GM19324 (cell line): ENCODE results near the gene TMEM31.
A peak's percentile ranks its signal among the peaks of the same experiment; 100 is the strongest.

Experiments used
- ATAC-seq: cut with Tn5 transposase; IDR thresholded peaks from one replicate; pipeline ENCODE4 v1.9.1; 2021; ENCODE audit warnings: mild to moderate bottlenecking, moderate library complexity; ENCODE audit not compliant: unreplicated experiment, low FRiP score

The TMEM31 gene, protein sequence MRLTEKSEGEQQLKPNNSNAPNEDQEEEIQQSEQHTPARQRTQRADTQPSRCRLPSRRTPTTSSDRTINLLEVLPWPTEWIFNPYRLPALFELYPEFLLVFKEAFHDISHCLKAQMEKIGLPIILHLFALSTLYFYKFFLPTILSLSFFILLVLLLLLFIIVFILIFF

DNA sequence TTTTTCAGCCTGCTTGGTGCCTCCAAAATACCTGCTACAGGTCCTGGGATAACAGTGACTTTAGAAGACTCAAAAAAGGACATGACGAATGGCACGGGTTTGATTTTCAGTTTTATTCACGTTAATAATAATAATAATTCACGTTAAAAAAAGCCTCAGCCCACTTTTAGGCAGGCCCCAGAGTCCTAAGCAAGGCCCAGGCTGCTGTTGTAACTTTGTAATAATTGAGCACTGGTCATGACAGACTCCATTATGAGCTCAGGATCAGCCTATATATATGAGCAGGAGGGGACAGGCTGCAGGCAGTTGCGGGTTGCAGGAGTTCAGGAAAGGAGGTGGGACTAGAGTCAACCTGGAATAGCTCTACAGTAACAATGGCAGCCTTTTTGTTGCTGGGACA, at the start of gene TMEM31:
TMEM31 (plus strand) TSS at position 301 of the 400 bp plus-strand sequence. CDS start 1,350 bp downstream, outside the sequence.
- ATAC-seq = no peak

DNA sequence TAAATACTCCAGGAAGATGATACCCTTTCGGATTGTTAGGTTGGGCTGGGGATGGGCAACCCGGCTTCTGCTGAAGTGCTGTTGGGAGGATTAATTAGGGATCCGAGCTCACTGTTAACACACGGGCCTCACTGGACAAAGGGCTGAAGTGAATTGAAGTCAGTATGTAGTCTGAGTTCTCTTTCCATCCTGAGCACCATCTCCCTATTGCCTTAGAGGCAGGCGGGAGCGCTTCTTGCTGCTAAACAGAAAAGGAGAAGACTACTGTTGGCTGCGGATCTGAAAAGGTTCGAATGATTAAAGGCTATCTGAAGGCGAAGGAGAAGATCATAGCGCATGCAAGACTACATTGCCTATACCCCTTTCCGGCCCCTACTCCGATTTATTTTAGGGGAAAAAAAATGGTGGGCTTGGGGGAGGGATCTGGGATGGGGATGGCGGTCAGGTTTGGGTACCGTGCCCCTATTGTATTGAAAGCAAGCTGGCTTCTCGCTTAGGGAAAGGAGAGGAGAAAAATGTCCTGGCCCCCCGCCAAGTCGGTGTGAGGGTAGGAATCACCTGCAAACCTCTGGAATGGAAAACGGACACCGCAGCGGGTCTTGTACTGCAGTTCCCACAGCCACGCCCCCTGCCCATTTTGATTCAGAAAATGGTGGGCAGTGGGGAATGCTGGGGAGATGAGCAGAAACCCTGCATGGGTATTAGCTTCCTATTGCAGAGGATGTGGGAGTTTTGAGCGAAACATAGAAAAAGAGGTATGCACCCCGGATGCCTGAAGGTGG, 46.5 kb upstream of the TMEM31 start:
- ATAC-seq = no peak

DNA sequence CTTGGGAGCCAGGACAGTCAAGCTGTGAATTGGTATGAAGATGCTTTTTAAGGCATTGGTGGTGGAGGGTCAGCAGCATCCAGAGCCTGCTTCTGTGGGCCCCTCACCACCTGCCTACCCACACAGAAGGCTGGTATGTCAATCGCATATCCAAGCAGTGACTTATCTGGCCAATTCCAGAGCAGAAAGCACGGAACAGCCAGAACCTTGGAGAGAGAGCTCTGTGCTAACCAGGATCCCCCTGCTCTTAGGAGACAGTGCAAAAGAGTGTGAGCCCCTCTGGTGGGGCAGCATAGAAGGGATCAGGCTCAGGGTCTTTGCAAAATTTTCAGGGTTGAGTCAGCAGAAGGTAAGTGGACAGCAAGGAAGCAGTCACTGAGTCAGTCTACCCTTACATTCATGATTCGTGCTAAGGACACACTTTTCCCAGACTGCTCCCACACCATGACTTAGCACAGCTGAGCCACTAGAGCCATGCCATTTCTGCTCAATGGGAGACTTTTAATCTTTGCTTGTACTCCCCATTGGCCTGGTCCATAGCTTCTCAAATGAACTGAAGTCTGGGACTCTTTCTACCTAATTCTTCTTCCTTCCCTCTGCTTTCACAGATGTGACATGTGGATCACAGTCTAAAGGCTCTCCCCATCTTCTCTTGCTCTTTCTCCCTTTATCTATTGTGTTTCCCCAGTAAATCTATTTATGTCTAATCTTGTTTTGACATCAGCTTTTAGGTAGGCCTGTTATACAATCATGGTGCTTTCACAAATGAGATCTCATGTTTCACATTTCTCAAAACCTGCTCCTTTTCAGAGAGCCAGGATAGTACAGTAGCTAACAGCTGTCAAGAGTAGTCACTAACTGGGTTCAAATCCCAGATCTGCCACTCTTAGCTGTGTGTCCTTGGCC, 44.3 kb upstream of the TMEM31 start:
- ATAC-seq = no peak

DNA sequence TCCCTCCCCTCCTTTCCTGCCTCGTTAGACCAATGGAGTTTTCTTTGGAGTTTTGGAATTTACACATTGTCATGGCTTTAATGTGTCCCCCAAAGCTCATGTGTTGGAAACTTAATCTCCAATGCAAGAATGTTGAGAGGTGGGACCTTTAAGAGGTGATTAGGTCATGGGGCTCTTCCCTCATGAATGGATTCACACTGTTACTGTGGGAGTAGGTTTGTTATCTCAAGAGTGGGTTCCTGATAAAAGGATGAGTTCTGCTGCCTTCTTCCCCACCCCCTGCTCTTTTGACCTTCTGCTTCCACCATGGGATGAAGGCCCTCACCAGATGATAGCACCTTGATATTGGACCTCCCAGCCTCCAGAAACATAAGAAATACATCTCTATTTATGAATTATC, 41.0 kb upstream of the TMEM31 start:
- ATAC-seq = no peak

DNA sequence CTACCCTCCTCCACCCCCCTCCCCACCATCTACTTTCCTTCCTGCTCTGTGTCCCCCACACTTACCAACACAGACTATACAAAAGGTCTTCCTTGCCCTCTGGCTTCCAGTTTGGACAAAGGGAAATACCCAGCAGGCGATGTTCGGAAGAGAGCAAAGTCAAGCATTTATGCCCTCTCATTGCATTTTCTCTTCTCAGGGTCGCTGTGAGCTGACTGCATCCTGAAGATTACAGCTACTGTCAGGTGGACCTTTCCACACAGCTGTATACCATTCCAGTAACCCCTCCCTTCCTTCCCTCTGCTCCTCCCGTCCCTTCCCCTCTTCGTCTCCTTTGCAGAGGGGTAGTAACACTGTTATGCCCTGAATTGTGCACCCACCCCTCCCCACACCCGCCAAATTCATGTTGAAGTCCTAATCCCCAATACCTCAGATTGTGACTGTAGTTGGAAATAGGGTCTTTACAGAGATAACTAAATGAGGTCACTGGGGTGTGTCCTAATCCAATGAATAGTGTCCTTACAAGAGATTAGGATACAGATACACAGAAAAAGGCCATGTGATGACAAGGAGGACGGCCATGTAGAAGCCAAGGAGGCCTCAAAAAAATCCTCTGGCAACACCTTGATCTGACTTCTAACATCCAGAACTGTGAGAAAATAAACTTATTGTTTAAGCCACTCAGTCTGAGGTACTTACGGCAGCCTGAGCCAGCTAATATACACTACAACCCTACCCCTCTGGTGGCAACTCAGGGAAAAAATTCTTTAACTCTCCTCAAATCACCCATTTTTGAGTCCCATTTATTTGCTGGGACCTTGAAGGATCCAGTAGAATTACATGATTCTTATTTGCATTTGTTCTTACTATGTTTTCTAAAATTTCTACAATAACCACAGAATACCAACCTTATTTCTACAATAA, 35.9 kb upstream of the TMEM31 start:
- ATAC-seq = no peak

DNA sequence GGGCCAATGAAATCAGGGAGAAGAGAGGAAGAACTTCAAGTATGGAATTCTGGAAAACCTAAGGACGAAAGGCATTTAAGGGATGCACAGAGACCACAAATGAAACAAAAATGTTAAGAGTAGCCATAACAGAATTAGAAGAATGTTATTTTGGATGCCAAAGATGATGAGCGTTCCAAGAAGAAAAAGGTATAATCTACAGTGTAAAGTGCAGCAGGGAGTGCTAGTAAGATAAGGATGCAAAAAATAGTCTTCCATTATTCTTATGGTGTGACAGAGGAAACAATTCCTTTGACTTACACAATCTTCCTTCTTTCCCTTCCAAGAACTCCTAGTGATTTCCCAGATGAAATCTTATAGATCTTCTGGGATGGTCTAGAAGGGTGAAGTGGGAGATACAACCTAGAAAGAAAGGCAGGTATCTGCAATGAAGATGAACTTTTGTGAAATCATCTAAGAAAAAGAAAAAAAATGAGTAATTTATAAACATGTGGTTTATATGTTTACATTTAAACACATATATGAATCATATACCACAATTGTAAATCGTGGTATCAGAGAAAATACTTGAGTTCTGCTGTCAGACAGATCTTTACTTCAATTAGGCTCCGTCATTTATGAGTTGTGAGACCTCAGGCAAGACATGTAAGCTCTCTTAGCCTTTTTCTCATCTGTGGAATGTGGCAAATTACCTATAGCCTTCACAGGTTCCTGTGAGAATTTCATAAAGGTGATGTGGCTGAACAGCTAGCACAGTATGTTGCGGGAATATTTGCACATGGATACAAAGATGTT, 32.3 kb upstream of the TMEM31 start:
- no peak for ATAC-seq

DNA sequence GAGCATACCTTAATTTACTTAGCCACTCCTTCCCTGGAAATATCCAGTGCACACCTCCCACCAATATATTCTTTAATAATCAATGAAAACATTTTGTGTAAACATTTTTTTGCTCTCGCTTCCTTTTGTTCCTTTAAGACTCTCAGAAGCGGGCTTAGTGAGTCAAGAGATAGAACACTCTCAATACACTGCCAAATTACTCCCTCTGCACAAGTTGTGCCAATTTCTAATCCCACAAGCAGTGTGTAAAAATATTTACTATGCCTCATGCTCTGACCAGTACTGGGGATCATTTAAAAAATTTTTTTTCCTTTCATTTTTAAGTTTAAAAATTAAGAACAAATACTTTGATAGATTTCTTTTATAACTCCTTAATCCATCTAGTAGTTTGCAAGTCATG, 29.3 kb upstream of the TMEM31 start:
- no peak for ATAC-seq

DNA sequence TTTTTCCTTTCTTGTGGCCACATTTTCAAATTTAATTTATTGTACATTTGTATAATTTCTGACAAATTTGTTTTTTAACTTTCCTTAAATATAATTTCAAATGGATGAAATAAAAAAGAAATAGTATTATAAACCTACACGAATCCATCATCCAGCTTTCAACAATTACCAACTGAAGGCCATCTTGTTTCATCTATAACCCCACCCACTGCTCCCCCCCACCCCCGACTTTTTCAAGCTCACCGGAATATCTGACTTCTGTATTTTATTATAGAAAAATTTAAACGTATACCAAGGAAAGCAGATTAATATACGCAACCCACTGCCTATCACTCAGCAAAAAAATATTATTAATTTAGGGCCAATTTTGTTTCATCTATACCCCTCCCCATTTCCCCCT, 25.3 kb upstream of the TMEM31 start:
- no peak for ATAC-seq

DNA sequence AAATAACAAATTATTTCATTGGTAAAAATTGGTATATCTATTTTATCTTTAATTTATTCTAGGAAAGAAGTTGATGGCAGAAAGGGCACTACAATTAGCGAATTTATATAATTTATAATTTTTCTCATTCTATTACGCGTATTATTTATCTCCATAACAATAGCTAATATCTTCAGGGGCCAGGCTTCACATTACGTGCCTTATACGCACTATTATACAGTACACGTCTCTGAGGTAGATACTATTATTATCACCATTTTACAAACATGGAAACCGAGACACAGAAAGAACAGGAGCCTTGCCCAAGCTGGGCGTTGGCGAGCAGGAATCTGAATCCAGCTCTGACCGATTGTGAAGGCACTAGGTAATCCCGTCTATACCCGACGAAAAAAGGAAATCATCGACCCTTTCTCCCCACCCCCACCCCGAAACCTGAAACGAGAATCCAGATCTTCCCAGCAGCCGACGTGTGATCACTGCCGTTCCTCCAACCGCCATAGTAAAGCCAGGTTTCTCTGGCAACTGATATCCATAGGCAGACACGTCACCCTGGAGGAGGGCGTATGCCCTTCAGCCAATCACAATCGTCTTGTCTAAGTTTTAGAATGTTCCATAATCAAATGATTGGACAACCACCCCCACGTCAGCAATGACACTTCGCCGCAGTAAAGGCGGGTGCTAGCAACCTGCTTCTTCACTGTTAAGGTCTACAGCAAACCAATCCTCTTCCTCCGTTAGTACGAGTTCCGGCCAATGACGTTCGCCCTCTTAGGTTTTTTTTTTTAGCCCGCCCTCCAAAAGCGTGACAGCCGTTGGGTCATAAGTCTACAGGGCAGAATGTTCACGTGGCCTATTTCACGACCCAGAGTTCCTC, 24.3 kb upstream of the TMEM31 start, which contains the start of gene MORF4L2:
MORF4L2 (minus strand) TSS at position 501 of the 874 bp plus-strand sequence. CDS start 9,672 bp downstream, outside the sequence.
- ATAC-seq = peak; percentile 92

DNA sequence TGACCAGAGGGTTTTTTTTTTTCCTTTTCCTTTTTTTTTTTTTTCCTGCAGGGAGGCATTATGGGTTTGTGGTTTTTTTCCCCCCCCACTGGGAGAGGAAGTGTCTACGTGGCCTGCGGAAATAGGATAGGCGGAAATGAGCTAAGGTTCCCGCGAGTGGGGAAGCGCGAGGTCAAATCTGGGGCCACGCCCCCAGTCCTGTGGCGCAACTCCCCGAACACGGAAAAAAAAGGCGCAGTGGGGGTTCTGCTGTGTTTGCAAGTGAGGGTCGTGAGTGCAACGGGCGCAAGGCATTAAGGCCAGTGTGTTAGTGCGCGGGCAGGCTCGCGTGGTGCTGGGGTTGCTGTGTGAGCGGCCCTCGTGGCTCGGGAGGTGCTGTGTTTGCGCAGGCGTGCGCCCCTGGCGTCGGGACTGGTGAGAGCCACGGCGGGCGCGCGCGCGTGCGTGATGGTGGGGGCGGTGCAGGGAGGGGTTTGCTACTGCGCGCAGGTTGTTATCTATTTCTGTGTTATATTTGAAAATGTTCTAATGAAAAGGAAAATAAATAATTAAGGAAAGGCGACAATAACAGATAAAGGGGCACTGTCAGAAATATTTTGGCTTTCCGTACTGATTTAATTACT, 23.5 kb upstream of the TMEM31 start:
- peak; percentile 69 for ATAC-seq

DNA sequence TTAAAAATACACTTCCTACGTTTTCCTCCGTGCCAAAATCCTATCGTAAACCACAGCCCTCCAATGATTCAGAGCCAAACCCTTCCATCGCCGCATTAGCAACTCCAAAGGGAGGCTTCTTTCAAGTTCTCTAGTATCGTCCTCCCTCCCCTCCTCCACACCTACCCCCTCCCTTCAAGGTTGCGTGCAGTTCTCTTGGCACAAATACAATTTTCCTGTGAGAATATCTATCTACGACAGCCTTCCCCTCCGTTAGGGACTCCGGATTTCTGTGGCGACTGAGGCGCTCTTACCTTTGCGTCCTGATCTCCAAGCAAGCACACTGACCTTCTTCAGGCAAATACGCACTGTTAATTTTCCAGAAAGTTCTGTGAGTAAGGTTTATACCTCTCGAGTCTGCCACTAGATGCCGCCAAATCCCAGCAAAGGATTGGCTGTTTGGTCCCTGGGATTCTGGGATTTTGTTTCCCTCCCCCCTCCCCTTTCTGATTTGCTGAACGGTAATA, 23.0 kb upstream of the TMEM31 start:
- no peak for ATAC-seq

DNA sequence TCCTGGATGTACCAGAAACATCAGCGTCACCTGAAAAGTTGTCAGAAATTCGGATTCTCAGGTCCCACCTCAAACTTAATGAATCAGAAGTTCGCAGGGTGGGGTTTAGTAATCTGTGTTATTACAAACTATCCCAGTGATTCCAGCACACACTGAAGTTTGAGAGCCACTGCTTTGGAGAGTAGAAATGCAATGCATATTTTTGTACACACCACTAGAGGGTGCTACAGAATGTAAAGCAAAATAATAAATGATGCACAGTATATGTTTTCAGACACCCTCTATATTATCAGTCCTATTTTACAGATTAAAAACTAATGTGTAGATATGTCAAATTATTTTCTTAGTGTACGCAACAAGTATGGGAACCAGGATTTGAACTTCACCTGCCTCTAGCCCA, 21.8 kb upstream of the TMEM31 start:
- no peak for ATAC-seq

DNA sequence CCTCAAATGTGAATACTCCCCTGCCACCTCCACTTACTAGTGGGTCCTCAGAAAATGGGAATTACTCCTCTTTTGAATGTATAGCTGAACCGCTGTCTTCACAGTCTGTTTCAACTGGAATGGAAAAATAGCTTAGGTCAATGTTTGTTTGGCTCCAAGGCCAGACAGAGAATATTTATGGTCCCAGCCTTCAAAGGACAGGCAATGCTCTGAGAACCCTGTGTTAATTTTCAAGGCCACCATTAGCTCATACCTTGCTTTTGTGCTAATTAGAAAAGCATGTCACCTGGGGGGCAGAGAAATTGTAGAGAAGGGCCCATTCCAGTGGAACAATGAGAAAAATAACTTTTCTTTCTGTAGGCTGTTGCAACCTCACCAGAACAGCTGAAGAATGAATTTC, 19.6 kb upstream of the TMEM31 start:
- no peak for ATAC-seq

DNA sequence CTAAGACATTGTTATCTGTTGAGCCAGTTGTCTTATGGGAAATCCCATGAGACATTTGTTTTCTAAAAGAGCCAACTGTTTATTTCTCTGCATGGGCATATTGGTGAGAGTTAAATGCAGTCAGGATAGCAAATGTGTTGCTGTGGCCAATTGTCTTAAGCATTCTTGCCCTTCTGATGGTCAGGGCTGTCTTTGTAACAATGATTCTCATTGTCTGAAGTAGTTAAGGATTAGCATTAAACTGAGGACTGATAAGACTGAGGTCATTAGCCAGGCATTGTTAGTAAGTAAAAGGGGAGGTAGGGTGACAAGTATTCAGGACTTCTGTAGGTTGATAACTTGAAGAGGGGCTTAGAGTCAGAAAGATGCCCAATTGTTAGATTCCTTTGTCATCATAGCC, 13.0 kb upstream of the TMEM31 start:
- no peak for ATAC-seq

DNA sequence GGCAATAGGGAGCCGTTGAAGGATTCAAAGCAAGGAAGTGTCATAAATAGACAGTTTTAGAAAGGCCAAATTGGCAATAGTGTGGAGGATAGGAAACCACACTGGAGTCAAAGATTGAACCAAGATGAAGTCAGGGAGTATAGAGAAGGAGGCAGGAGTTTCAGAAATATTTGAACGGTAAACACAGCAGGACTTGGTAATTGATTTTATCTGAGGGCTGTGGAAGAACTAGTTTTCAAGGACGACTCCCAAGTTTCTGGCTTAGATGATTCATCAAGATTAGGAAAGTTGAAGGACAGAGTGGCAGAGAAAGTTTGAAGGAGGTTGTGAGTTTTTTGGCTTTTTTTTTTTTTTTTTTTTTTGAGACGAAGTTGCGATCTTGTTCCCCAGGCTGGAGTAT, 11.5 kb upstream of the TMEM31 start:
- no peak for ATAC-seq

DNA sequence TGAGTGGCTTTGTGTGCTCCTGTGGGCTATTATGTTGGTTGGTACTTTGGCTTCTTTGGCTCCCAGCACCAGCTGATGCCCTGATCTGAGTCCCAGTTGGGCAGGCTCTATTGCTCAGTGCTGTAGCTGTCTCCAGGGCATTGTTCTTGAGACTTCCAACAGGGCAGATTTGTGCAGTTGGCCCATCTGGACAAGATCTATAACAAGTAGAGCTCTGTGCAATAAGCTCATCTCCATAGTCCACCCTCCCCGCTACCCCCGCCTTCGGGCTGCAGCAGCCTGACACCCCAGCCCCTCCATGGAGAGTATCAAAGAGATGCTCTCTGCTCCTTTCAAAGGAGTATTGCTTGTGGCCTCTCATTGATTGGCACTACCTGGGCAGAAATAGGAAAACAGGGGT, 5.8 kb upstream of the TMEM31 start:
- ATAC-seq = no peak

DNA sequence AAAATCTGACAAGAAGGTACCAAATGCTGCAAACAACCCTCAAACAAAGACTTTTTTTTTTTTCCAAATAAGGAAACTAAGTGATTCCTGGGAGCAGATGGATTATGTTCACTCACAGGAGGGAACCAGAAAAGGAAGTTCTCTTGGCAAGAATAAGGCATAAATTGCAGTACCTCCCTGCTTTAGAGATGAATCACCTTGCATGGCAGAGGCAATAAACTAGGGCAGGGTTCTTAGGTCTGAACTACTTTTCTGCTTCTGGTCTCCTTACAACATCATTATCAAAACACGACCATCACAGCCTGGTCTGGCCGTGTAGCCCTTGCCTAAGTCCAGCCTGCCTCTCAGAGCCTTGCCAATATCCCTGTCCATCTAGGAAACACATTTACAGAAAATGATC, 6.3 kb downstream of the TMEM31 start:
- ATAC-seq = no peak

DNA sequence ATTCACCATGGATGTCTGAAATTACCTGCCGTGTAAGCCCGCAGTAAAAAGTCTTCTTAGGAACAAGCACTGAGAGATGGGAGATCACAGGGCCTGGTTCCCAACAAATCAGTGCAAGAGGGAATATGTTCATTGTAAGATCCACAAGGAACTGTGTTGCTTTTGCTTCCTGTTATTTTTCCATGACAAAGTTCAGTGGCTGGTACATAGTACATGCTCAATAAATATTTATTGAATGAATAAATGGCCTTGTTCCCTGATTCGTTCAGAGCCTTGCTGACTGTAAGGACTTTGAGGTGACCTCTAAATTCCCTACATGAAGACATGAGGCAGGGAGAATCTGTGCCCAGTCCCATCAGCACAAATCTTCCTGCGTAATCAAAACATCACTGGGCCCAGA, 7.4 kb downstream of the TMEM31 start:
- ATAC-seq = no peak
